NCI-H1105 treated with DMSO at 0.1 percent for 48 hours (cell line): ENCODE data around the gene IP6K3.
A peak's percentile ranks its signal among the peaks of the same experiment; 100 is the strongest.

Source experiments
- DNase-seq: peaks from one replicate; lab custom pipeline; 2025; lab: John Stamatoyannopoulos, UW

The IP6K3 gene

GRCh38 chr6:33777398-33778388 is 31.0 kb upstream of the IP6K3 start:
- no peak for DNase-seq

GRCh38 chr6:33776764-33777163 is 30.1 kb upstream of the IP6K3 start:
- no peak for DNase-seq

GRCh38 chr6:33776186-33776585 is 29.5 kb upstream of the IP6K3 start:
- no peak for DNase-seq

GRCh38 chr6:33774774-33775173 is 28.1 kb upstream of the IP6K3 start:
- DNase-seq: no peak

- DNase-seq: no peak
Observed at GRCh38 chr6:33772902-33773472, 26.3 kb upstream of the IP6K3 start.

- no peak for DNase-seq
Observed at GRCh38 chr6:33772082-33772830, 25.6 kb upstream of the IP6K3 start.

- peak; percentile 77 for DNase-seq
Observed at GRCh38 chr6:33771146-33772081, 24.7 kb upstream of the IP6K3 start.

- no peak for DNase-seq
Observed at GRCh38 chr6:33770833-33771145, 24.1 kb upstream of the IP6K3 start.

GRCh38 chr6:33770124-33770832 is 23.6 kb upstream of the IP6K3 start:
- no peak for DNase-seq

GRCh38 chr6:33769248-33769821 is 22.6 kb upstream of the IP6K3 start:
- DNase-seq: peak; percentile 28

GRCh38 chr6:33768644-33769120 is 22.0 kb upstream of the IP6K3 start:
- peak; percentile 51 for DNase-seq

GRCh38 chr6:33766921-33767907 is 20.5 kb upstream of the IP6K3 start:
- no peak for DNase-seq

- DNase-seq: no peak
Observed at GRCh38 chr6:33765368-33765767, 18.7 kb upstream of the IP6K3 start.

GRCh38 chr6:33764036-33764435 is 17.3 kb upstream of the IP6K3 start:
- DNase-seq: no peak

GRCh38 chr6:33763483-33763882 is 16.8 kb upstream of the IP6K3 start:
- DNase-seq: no peak

- no peak for DNase-seq
Observed at GRCh38 chr6:33762713-33763112, 16.0 kb upstream of the IP6K3 start.

GRCh38 chr6:33761922-33762629 is 15.4 kb upstream of the IP6K3 start:
- peak; percentile 28 for DNase-seq

GRCh38 chr6:33761581-33761921 is 14.8 kb upstream of the IP6K3 start:
- DNase-seq: no peak
